ENCODE results near the gene KIF21A.
"Not testable (repeated sequence)": the region's sequence is repeated elsewhere in the genome, so short reads cannot be mapped to it uniquely, and the experiment has no call there.

The KIF21A gene, protein sequence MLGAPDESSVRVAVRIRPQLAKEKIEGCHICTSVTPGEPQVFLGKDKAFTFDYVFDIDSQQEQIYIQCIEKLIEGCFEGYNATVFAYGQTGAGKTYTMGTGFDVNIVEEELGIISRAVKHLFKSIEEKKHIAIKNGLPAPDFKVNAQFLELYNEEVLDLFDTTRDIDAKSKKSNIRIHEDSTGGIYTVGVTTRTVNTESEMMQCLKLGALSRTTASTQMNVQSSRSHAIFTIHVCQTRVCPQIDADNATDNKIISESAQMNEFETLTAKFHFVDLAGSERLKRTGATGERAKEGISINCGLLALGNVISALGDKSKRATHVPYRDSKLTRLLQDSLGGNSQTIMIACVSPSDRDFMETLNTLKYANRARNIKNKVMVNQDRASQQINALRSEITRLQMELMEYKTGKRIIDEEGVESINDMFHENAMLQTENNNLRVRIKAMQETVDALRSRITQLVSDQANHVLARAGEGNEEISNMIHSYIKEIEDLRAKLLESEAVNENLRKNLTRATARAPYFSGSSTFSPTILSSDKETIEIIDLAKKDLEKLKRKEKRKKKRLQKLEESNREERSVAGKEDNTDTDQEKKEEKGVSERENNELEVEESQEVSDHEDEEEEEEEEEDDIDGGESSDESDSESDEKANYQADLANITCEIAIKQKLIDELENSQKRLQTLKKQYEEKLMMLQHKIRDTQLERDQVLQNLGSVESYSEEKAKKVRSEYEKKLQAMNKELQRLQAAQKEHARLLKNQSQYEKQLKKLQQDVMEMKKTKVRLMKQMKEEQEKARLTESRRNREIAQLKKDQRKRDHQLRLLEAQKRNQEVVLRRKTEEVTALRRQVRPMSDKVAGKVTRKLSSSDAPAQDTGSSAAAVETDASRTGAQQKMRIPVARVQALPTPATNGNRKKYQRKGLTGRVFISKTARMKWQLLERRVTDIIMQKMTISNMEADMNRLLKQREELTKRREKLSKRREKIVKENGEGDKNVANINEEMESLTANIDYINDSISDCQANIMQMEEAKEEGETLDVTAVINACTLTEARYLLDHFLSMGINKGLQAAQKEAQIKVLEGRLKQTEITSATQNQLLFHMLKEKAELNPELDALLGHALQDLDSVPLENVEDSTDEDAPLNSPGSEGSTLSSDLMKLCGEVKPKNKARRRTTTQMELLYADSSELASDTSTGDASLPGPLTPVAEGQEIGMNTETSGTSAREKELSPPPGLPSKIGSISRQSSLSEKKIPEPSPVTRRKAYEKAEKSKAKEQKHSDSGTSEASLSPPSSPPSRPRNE (N-terminal part only)

DNA sequence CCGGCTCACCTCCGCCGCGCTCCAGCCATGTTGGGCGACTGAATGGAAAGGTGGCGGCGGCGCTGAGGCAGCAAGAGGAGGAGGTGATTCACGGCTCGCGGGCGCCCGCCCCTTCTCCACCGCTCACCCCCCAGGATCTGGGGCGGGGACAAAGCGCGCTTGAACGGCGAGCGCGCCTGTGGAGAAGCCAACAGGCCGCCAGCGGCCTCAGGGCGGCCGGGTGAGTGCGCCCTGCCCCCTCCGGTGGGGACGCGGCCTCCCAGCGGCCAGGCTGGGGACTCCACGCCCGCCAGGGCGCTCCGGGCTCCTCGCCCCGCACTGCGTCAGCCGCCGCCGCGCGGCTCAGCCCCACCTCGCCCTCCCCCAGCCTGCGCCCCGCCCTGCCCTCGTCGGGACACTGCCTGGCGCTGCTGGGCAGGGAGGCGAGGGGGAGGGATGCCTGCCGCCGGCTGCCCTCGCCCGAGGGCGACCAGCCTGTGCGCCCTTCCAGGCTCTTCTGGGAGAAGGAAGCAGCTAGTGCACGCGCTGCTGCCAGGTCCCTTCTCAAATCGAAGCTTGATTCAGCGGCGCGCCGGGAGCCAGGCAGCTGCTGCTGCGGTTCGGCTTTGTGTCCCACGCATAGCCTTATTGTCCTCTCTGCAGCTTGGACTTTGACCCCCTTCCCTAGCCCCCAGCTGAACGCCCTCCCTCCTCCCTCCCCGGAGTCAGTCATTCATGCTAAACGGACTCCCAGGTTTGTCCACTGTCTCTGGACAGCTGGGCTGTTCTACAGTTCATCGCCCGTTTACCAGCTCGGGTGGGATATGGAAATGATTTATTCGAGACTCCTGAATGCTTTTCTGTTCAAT, at the start of gene KIF21A:
Gene KIF21A (minus strand): TSS at position 40 of the 848 bp plus-strand sequence. CDS start 150 bp downstream, outside the sequence.
- peak; percentile 81 for DNase-seq

DNA sequence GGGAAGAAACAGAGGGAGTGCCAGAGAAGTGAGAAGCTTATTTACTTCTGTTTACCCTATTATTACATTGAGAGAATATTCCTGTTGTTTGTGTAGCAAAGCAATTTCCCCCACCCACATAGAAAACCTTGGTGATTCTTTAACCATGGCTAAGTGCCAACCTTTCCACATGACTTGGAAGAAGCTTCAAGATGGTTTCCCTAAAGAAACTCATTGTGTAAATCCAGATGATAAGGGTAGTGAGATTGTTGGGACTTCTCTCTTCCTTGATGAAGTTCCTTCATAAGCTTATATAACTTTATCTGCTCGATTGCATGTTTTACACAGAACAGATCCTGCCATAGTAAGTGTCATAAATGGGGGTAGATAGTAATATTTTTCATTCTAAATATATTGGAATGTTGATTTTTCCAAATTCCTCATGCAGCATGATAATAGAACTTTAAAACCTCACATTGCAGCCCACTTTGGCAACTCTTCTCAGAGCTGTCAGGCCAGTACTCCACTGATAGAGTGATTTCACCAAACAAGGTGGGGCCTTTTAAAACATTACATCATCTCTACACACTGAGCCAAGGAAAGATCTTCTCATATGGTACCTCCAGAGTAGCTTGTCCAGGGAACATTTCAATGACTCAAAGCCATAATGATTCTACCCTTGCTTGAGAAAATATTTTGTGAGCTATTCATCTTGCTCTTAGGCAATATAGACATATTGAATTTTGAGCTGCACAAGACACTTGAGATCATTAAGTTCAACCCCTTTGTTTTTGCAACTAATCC, 47.8 kb upstream of the KIF21A start:
- no peak for DNase-seq

DNA sequence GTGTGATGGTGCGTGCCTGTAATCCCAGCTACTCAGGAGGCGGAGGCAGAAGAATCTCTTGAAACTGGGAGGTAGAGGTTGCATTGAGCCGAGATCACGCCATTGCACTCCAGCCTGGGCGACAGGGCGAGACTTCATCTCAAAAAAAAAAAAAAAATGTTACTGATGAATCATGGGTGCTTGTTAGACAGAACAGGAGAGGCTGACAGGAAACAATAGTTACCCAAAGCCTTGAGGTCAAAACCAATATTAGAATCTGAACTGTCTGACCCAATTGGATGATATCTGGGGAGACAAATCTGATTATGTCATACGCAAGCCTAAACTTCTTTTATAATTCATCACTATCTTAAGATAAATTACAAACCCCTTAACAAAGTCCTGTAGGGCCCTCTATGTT, 40.7 kb upstream of the KIF21A start:
- DNase-seq, result no peak

DNA sequence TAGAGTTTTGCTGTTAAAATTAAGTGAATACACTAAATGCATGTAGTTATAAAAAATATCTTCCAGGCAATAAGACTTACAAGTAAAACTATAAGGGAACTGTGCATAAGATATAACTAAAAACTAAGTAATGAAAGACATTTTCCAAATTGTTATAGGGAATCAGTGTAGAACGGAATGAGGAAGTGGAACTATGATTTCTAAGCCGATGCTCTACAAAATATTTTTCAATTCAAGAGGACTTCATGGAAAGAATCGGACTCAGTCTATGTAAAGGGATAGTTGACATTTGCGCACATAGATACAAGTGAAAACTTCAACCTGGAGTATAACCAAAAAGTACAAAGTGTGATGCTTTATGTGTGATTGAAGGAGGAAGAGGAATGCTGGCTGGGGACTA, 40.1 kb upstream of the KIF21A start:
- DNase-seq, result no peak

DNA sequence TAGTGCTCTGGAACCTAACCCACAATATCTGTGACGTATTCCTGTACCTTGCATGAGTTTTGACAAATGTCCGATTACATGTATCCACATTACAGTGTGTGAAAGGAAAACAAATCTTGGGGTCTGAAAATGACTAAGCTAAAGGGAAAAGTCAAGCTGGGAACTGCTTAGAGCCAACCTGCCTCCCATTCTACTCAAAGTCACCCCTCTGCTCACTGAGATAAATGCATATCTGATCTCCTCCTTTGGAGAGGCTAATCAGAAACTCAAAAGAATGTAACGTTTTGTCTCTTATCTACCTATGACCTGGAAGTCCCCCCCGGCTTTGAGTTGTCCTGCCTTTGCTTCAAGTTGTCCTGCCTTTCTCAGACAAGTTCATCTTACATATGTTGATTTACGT, 34.0 kb upstream of the KIF21A start:
- DNase-seq, result no peak

DNA sequence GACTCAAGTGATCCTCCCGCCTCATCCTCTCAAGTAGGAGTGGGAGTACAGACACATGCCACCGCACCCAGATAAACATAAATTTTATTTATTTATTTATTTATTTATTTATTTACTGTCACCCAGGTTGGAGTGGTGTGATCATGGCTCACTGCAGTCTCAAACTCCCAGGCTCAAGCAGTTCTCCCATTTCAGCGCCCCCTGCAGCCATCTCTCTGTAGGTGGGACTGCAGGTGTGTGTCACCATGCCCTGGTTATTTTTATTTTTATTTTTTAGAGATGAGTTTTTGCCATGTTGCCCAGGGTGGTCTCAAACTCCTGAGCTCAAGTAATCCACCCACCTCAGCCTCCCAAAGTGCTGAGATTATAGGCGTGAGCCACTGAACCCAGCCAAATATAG, 33.2 kb upstream of the KIF21A start:
- DNase-seq, result no peak

DNA sequence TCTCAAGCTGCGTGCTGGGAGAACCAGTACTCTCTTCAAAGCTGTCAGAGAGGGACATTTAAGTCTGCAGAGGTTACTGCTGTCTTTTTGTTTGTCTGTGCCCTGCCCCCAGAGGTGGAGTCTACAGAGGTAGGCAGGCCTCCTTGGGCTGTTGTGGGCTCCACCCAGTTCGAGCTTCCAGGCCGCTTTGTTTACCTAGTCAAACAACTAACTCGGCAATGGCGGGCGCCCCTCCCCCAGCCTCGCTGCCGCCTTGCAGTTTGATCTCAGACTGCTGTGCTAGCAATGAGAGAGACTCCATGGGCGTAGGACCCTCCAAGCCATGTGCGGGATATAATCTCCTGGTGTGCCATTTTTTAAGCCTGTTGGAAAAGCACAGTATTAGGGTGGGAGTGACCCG, 32.2 kb upstream of the KIF21A start:
- DNase-seq, result not testable (repeated sequence)

DNA sequence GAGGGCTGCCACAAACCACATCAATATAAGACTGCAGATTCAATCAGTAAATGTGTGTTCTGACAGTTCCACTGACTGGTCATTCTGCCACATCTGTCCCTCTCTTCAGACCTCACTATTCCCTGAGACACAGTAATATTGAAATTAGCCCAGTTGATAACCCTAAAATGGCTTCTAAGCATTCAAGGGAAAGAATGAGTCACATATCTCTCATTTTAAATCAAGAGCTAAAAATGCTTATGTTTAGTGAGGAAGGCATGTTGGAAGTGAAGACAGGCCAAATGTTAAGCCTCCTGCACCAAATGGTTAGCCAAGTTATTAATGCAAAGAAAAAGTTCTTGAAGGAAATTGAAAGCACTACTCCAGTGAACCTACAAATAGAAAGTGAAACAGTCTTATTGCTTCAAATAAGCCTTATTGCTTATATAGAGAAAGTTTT, 24.5 kb upstream of the KIF21A start:
- no peak for DNase-seq

DNA sequence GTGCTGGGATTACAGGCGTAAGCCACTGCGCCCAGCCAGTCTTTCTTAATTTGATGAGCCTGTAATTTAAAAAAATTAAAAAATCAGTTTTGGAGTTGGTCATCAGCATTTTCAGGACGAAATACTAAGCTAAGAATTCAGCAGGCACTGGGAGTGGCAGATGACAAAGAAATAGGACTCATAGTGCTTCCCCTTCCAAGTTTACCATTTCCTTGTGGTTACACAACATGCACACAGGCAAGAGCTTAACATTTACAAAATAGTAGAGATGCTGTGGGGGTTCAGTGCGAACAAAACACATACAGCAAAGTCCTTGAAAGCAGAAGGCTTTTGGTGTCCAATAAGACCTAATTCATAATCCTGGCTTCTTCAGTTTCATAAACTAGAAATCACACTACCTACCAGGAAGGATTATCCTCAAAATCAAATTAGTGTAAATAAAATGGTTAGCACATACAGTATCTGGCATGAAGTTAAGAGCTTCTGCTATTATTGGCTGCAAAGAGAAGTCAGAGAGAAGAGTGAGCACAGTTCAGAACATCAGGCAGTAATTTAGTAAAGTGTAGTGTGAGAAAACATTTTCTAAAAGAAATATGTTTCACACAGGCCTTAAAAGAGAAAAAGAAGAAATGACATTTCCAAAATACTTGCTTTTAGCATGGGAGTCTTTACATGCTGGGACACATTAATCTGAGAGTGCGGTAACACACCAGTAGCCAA, 22.2 kb upstream of the KIF21A start:
- no peak for DNase-seq

DNA sequence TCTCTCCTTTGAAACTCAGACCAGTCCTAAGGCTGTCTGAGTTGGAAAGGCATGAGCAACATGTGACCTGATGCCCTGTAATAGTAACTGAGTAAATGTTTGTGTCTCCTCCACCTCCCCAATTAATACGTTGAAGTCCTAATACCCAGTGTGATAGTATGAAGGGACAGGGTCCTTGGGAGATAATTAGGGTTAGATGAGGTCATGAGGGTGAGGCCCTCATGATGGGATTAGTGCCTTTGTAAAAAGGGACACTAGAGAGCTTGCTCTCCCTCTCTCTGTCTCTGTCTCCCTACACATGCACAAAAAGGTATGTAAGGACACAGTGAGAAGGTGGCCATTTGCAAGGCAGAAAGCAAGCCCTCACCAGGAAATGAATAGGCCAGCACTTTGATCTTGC, 18.1 kb upstream of the KIF21A start:
- no peak for DNase-seq

DNA sequence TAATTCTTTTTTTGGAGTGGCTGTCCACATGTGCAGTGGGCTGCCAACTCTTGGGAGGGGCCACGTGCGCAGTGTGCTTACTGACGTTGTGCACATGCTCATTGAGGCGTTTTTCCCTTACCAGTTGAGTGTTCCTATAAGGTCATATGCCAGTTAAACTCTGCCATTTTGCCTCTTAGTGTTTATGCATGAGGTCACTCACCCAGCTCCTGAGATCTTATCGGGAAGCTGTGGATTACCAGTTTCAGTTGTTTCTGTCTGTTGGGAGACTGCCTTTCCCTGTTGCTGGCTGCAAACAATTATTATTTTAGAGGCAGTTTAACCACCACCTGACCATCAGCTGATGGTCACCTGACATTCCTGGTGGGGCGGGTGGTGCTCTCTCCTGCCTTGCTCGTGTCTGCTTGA, 16.1 kb upstream of the KIF21A start:
- DNase-seq, result no peak

DNA sequence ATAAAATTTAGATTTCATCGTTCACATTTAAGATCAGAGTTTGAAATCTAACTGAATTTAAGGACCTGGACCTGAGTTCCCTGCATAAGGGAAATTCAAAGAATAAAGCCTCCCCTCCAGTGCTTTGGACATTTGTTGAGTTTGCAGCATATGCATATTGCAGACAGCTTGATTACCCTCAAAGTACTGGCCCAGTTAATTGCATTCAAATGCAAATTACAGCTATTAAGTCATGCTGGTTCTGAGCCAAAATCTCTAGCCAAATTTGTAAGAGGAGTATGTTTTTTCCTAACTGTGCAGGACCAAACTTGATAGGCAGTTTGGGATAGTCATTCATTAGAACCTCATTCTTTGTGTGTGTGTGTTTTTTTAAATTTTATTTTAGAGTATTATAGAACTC, 9.1 kb upstream of the KIF21A start:
- no peak for DNase-seq

DNA sequence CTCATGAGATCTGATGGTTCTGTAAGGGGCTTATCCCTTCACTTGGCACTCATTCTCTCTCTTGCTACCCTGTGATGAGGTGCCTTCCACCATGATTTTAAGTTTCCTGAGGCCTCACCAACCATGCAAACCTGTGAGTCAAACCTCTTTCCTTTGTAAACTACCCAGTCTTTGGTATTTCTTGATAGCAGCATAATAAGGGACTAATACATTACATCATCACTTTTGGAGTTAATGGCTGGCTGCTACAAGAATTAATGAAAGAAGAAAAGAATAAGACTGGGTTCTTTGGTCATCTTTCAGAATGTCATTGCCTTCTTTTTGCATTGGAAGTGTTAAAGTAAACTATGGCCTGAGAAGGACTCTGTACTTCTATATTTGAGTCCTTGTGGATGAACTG, 5.1 kb upstream of the KIF21A start:
- no peak for DNase-seq

DNA sequence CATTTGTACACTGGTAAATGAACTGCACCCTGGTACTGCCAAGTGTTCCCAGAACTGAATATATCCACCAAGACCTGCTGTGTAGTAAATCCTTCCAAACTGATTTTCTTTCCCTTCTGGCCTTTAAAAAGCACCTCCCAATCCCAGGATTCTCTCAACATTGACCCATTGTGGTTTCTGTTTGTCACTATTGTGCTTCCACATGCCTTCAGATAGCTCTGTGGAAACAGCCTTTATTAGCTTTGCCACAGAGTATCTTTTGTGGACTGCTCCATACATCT, 949 bp upstream of the KIF21A start:
- DNase-seq, result no peak

DNA sequence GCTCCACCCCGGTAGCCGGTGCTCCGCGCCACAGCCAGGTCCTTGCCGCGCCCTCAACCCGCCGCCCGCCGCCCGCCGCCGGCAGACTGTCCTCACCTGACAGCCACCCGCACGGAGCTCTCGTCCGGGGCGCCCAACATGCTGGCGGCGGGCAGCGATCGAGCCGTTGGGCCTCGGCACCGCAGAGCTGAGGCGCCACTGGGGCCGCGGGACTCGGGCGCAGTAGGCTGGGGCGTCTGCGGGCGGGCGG, 164 bp downstream of the KIF21A start:
- DNase-seq, result no peak

DNA sequence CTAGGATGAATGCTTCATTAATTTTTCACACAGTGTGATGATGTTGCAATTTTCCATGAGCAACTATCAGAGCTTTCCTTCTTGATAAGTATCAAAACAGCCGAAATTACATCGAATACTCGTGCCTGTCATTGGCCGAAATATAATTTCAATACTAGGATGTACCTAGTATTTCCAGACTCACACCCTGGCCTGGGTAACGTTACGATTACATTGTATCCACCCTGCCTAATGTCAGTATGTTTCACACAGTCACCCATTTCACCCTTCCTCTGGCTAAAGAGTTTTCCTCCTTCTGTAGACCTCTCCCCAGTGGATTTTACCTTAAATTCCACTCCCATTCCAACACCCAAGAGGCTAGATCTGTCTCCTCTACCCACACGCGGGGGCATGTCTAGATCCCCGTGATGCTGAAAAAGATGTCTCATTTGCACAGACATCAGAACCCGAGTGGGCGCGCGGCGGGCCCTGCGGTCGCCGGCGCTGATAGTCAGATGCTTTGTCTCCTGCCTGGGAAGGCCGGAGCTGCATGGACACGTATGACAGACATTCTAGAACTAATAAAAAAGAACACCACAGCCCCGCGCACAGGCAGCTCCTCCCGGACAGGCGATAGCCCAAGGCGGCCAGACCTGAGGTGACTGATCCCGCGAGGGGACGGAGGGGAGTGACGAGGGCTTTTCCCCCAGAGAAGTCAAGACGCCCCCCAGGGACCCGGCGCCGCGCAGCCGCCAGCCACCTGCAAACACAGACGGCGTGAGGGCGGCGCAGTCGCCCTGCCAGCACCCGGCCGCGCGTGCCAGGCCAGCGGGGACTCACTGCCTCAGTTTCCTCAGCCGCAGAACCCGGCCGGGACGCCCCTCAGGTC, 723 bp downstream of the KIF21A start:
- peak; percentile 58 for DNase-seq

DNA sequence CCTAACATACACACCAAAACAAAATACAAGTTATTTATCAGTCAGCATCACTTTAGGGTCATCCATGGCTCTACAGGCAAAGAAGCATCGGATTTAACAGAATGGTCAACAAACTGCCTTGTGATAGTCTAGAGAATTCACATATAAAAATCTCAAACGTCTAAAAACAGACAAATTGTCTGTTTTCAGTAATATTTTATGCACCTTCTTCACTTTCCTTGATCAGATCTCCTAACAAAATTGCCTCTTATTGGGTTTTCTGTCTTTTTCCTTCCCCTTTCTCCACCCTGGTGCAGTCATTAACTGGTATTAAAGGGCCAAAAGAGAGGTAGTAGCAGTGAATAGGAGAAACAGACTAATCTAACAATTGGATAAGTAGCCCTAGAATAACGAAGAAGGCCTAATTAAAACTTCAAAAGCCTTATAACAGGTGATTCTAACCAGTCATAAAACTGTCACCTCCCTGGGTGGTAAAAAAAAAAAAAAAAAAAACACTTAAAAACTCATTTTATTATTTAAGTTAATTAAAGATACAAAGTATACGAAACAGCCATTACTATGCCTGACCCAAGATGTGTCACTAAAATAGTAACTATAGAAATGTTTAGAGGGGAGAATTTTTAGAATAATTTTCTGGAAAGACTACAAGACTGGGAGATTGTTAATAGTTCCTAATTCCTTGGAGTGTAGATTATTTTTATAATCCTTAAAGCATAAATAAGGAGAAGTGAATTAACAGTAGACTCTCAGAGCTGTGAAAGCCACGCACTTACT, 1.5 kb downstream of the KIF21A start:
- no peak for DNase-seq

DNA sequence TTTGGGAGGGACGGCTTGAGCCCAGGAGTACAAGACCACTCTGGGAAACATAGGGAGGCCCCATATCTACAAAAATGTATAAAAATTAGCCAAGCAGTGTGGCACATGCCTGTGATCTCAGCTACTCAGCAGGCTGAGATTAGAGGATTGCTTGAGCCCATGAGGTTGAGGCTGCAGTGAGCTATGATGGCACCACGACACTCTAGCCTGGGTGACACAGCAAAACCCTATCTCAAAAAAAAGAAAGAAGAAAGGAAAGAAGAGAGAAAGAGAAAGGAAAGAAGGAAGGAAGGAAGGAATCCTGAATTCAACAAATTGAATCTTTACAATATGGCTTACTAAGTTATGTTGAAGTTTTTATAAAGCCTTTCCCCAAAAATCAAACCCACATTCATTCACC, 2.1 kb downstream of the KIF21A start:
- no peak for DNase-seq

DNA sequence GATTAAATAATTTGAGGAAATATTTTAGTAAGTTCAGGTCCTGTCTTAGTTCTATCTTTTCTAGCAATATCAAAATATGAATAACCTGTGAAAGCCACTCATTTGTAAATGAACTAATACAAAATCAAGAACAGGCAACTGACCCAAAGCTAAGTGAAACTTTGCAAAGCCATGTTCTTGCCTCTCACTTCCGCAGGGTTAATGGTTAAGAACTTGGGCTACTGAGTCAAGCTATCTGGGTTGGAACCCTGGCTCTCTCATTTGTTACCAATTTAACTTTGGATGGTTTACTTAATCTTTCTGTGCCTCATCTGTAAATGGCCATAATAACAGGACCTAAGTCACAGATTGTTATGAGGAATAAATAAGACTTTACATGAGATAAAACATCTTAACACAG, 2.8 kb downstream of the KIF21A start:
- DNase-seq, result no peak
